ENCODE results near the gene GRIK5.

Gene GRIK5

GRCh38 chr19:41993612-41994483 is 76.2 kb downstream of the GRIK5 start, which contains the start of gene ATP1A3:
TSS of gene ATP1A3 (minus strand) at chr19:41994230. CDS start at chr19:41994076, 154 bp downstream.
- ChIA-PET POLR2A (interaction anchor here (0.5 kb wide), 1 partner anchor 33 kb away, joined by 5 read pairs; no protein-coding TSS in a partner anchor), CTCF (interaction anchor here (0.6 to 2.0 kb wide), 2 partner anchors 41 to 48 kb away, joined by 3 to 9 read pairs; no protein-coding TSS in a partner anchor)
- H3K27ac ChIP-seq (ENCODE audit: extremely low read depth, low read depth, low read length) = no peak within 1 kb of the TSS
- H3K4me1 ChIP-seq (ENCODE audit: control insufficient read depth, insufficient read depth, low read length) = peaks cover 9% of the 10 kb centered on the region
- H3K4me3 ChIP-seq (ENCODE audit: low read depth, low read length) = peak within 1 kb of the TSS; percentile 34
- H3K36me3 ChIP-seq (ENCODE audit: control insufficient read depth in 2 of 2, insufficient read depth in 1 of 2, low read length in 2 of 2) = no peaks in the 10 kb centered on the region
- no peaks in the 10 kb centered on the region for H3K9me3 ChIP-seq (ENCODE audit: control insufficient read depth, insufficient read depth, low read depth, low read length)
- TF ChIP-seq ZNF768 (tag by site-specific recombination; IDR thresholded peaks at IDR 0.05) (no peak), ZNF692 (tag by site-specific recombination; IDR thresholded peaks at IDR 0.05) (peak; percentile 98), ZNF274 (IDR thresholded peaks at IDR 0.05; ENCODE audit: low read length) (no peak), ZNF274 (tag by site-specific recombination; IDR thresholded peaks at IDR 0.05; ENCODE audit: borderline replicate concordance) (no peak), PRDM10 (tag by site-specific recombination; IDR thresholded peaks at IDR 0.05) (0 out of 2 replicates have a peak, but pooled peaks have one; percentile 22), ZIC2 (tag by site-specific recombination; IDR thresholded peaks at IDR 0.05) (peak; percentile 63), ZNF48 (tag by site-specific recombination; IDR thresholded peaks at IDR 0.05) (no peak), ZNF391 (tag by site-specific recombination; IDR thresholded peaks at IDR 0.05; ENCODE audit: borderline replicate concordance, low read depth) (no peak; the same call in 1 of the 2 replicates), GLIS1 (tag by site-specific recombination; IDR thresholded peaks at IDR 0.05) (peak; percentile 75), ZNF623 (tag by site-specific recombination; IDR thresholded peaks at IDR 0.05) (no peak), ZNF549 (tag by site-specific recombination; IDR thresholded peaks at IDR 0.05) (no peak), ZSCAN23 (tag by site-specific recombination; IDR thresholded peaks at IDR 0.05) (no peak), ZSCAN4 (tag by site-specific recombination; IDR thresholded peaks at IDR 0.05) (peak; percentile 2), ZNF112 (tag by site-specific recombination; IDR thresholded peaks at IDR 0.05) (no peak), ZNF555 (tag by site-specific recombination; conservative IDR thresholded peaks at IDR 0.05) (no peak), ZNF560 (tag by site-specific recombination; IDR thresholded peaks at IDR 0.05; ENCODE audit: borderline replicate concordance) (no peak), KLF16 (tag by site-specific recombination; IDR thresholded peaks at IDR 0.05) (no peak; the same call in 1 of the 2 replicates), ZNF624 (tag by site-specific recombination; IDR thresholded peaks at IDR 0.05) (no peak), GLI4 (tag by site-specific recombination; IDR thresholded peaks at IDR 0.05) (no peak), ZSCAN18 (tag by site-specific recombination; IDR thresholded peaks at IDR 0.05) (no peak), ZFHX2 (tag by site-specific recombination; conservative IDR thresholded peaks at IDR 0.05) (peak; percentile 54), ZNF529 (tag by site-specific recombination; IDR thresholded peaks at IDR 0.05; ENCODE audit: insufficient replicate concordance) (no peak), ZNF19 (tag by site-specific recombination; IDR thresholded peaks at IDR 0.05; ENCODE audit: low read depth) (no peak), KLF17 (tag by site-specific recombination; IDR thresholded peaks at IDR 0.05) (no peak), ZNF157 (tag by site-specific recombination; IDR thresholded peaks at IDR 0.05) (no peak; the same call in 1 of the 2 replicates), ZEB2 (tag by site-specific recombination; IDR thresholded peaks at IDR 0.05) (no peak), ZNF488 (tag by site-specific recombination; IDR thresholded peaks at IDR 0.05) (no peak), KLF1 (tag by site-specific recombination; IDR thresholded peaks at IDR 0.05) (0 out of 2 replicates have a peak, but pooled peaks have one; percentile 5)
